Stimulated activated effector memory CD8-positive, alpha-beta T cell treated with anti-CD3 and anti-CD28 coated beads, Interleukin-12 subunit alpha, Interleukin-12 subunit beta, amount 100 ng/mL, for 72 hours (primary cell): ENCODE measurements around the gene CTTNBP2.

Source experiments
- ATAC-seq: fragments of 150-1000 bp; cut with Tn5 transposase; 2 replicates; pipeline ENCODE4 v1.10.0; 2021
- DNase-seq, 2 donors: peaks; one replicate each; pipeline ENCODE4 v3.0.0; 2021 to 2022; ENCODE audit warnings: low spot score in 2 of 2
- H3K27ac Mint-ChIP-seq: one replicate; pipeline ENCODE4 v1.8.0; 2022; ENCODE audit warnings: mild to moderate bottlenecking, mixed read lengths
- H3K36me3 Mint-ChIP-seq: one replicate; pipeline ENCODE4 v1.8.0; 2022; ENCODE audit warnings: mild to moderate bottlenecking, mixed read lengths
- H3K4me1 Mint-ChIP-seq: one replicate; pipeline ENCODE4 v1.8.0; 2022; ENCODE audit warnings: mixed read lengths
- H3K4me3 Mint-ChIP-seq: one replicate; pipeline ENCODE4 v1.8.0; 2022; ENCODE audit warnings: mild to moderate bottlenecking, mixed read lengths
- H3K9me3 Mint-ChIP-seq: one replicate; pipeline ENCODE4 v1.8.0; 2022; ENCODE audit warnings: mixed read lengths

The CTTNBP2 gene

GRCh38 chr7:117790731-117791130 lies 82.5 kb downstream of the CTTNBP2 start:
- DNase-seq, result no peak
- ATAC-seq, result no peak
- Mint-ChIP-seq H3K27ac (no peak overlapping the region), H3K4me1 (peaks cover 6% of the 10 kb centered on the region), H3K9me3 (peaks cover 8% of the 10 kb centered on the region), H3K4me3 (no peak overlapping the region), H3K36me3 (no peaks in the 10 kb centered on the region)

DNA sequence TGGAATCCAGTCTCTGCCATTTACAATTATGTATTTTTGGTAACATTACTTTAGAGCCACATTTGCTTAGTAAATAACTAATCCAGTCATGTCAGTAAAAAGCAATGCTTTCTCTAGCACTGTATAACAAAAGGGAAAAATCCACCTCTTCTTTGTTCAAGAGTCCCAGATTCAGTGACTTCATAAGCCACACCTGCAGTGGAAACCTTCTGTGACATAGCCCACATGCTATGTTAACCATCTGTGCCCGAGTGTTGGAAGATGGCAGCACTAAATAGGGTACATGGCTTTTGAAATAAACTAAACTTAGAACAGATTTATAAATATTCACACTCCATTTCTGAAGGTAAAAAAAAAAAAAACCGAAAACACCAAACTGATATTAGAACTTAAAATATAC lies 83.0 kb downstream of the CTTNBP2 start:
- no peak overlapping the region for H3K4me3 Mint-ChIP-seq
- peaks cover 6% of the 10 kb centered on the region for H3K4me1 Mint-ChIP-seq
- no peak for DNase-seq
- peaks cover 8% of the 10 kb centered on the region for H3K9me3 Mint-ChIP-seq
- no peak for ATAC-seq
- no peaks in the 10 kb centered on the region for H3K36me3 Mint-ChIP-seq
- H3K27ac Mint-ChIP-seq, result no peak overlapping the region

GRCh38 chr7:117785431-117785830 lies 87.8 kb downstream of the CTTNBP2 start:
- Mint-ChIP-seq H3K4me3 (no peak overlapping the region), H3K9me3 (no peaks in the 10 kb centered on the region), H3K4me1 (no peaks in the 10 kb centered on the region), H3K27ac (no peak overlapping the region), H3K36me3 (no peaks in the 10 kb centered on the region)
- ATAC-seq (no peak), DNase-seq (no peak)

GRCh38 chr7:117784315-117784714 lies 88.9 kb downstream of the CTTNBP2 start:
- DNase-seq (no peak), ATAC-seq (no peak)
- H3K36me3 Mint-ChIP-seq, result no peaks in the 10 kb centered on the region
- H3K9me3 Mint-ChIP-seq, result no peaks in the 10 kb centered on the region
- H3K4me1 Mint-ChIP-seq, result no peaks in the 10 kb centered on the region
- no peak overlapping the region for H3K27ac Mint-ChIP-seq
- no peak overlapping the region for H3K4me3 Mint-ChIP-seq

- H3K36me3 Mint-ChIP-seq, result no peaks in the 10 kb centered on the region
- H3K9me3 Mint-ChIP-seq, result no peaks in the 10 kb centered on the region
- ATAC-seq (no peak), DNase-seq (no peak)
- H3K4me3 Mint-ChIP-seq, result no peak overlapping the region
- no peaks in the 10 kb centered on the region for H3K4me1 Mint-ChIP-seq
- no peak overlapping the region for H3K27ac Mint-ChIP-seq
Observed at GRCh38 chr7:117782761-117783160, 90.5 kb downstream of the CTTNBP2 start.

GRCh38 chr7:117781707-117782106 lies 91.5 kb downstream of the CTTNBP2 start:
- ATAC-seq (no peak), DNase-seq (no peak)
- no peak overlapping the region for H3K27ac Mint-ChIP-seq
- no peaks in the 10 kb centered on the region for H3K4me1 Mint-ChIP-seq
- no peaks in the 10 kb centered on the region for H3K36me3 Mint-ChIP-seq
- H3K9me3 Mint-ChIP-seq, result no peaks in the 10 kb centered on the region
- H3K4me3 Mint-ChIP-seq, result no peak overlapping the region

- DNase-seq, result no peak
- Mint-ChIP-seq H3K4me1 (no peaks in the 10 kb centered on the region), H3K9me3 (no peaks in the 10 kb centered on the region), H3K36me3 (no peaks in the 10 kb centered on the region), H3K27ac (no peak overlapping the region), H3K4me3 (no peak overlapping the region)
- no peak for ATAC-seq
Observed at GRCh38 chr7:117780832-117781231, 92.4 kb downstream of the CTTNBP2 start.

- no peak for ATAC-seq
- Mint-ChIP-seq H3K9me3 (no peaks in the 10 kb centered on the region), H3K27ac (no peak overlapping the region), H3K36me3 (no peaks in the 10 kb centered on the region), H3K4me3 (no peak overlapping the region), H3K4me1 (no peaks in the 10 kb centered on the region)
- no peak for DNase-seq
Observed at GRCh38 chr7:117777335-117778142, 95.7 kb downstream of the CTTNBP2 start.

GRCh38 chr7:117776224-117776623 lies 97.0 kb downstream of the CTTNBP2 start:
- Mint-ChIP-seq H3K9me3 (no peaks in the 10 kb centered on the region), H3K36me3 (no peaks in the 10 kb centered on the region), H3K27ac (no peak overlapping the region), H3K4me3 (no peak overlapping the region), H3K4me1 (no peaks in the 10 kb centered on the region)
- ATAC-seq (no peak), DNase-seq (no peak)

- DNase-seq (no peak), ATAC-seq (no peak)
- Mint-ChIP-seq H3K4me3 (no peak overlapping the region), H3K27ac (no peak overlapping the region), H3K9me3 (no peaks in the 10 kb centered on the region), H3K4me1 (no peaks in the 10 kb centered on the region), H3K36me3 (no peaks in the 10 kb centered on the region)
Observed at GRCh38 chr7:117775801-117776200, 97.4 kb downstream of the CTTNBP2 start.

GRCh38 chr7:117774943-117775342 lies 98.3 kb downstream of the CTTNBP2 start:
- Mint-ChIP-seq H3K4me1 (no peaks in the 10 kb centered on the region), H3K36me3 (no peaks in the 10 kb centered on the region), H3K4me3 (no peak overlapping the region), H3K27ac (no peak overlapping the region), H3K9me3 (no peaks in the 10 kb centered on the region)
- ATAC-seq (no peak), DNase-seq (no peak)

DNA sequence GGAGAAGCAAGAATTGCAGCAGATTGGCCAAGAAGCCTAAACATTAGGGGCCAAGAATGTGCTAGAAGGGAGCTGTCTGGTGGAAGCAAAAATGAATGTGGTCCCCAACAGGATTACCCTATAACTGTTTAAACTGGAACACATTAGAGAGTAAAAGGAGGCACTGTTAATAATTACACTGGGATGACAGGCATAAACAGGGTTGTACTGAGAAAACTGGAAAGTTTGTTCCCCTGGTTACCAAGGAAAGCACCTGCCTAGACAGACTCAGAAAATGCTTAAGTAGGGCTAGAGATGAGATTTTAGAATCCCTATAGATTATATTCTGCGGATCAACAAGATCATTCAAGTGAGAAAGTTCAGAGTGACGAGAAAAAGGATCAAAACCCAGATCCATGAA lies 100.8 kb downstream of the CTTNBP2 start:
- ATAC-seq (no peak), DNase-seq (no peak)
- H3K4me3 Mint-ChIP-seq, result no peak overlapping the region
- H3K27ac Mint-ChIP-seq, result no peak overlapping the region
- no peaks in the 10 kb centered on the region for H3K36me3 Mint-ChIP-seq
- H3K4me1 Mint-ChIP-seq, result no peaks in the 10 kb centered on the region
- H3K9me3 Mint-ChIP-seq, result no peaks in the 10 kb centered on the region

- Mint-ChIP-seq H3K4me3 (no peak overlapping the region), H3K36me3 (no peaks in the 10 kb centered on the region), H3K27ac (no peak overlapping the region), H3K9me3 (no peaks in the 10 kb centered on the region), H3K4me1 (no peaks in the 10 kb centered on the region)
- ATAC-seq, result no peak
- DNase-seq, result no peak
Observed at GRCh38 chr7:117771756-117772155, 101.5 kb downstream of the CTTNBP2 start.

DNA sequence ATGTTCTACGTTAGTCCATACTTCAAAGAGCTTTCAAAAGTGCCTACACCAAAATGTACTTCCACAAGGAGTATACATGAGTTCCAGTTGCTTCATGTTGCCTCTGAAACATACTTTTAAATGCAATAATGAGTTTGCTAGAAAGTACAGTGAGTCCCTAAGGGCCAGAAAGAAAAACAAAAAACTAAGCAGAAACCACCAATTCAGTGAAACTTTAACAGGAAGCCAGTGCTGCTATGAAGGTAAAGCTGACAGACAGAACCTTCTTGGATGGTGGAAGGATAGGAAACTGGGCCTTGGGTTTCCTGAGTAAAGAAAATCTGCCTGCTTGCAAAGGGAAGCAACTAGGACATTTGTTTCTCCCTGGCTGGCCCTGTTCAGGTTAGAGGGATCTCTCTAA lies 104.2 kb downstream of the CTTNBP2 start:
- no peak overlapping the region for H3K4me3 Mint-ChIP-seq
- DNase-seq (no peak), ATAC-seq (no peak)
- H3K4me1 Mint-ChIP-seq, result no peaks in the 10 kb centered on the region
- H3K36me3 Mint-ChIP-seq, result no peaks in the 10 kb centered on the region
- no peak overlapping the region for H3K27ac Mint-ChIP-seq
- H3K9me3 Mint-ChIP-seq, result peaks cover 2% of the 10 kb centered on the region

GRCh38 chr7:117767951-117768350 lies 105.3 kb downstream of the CTTNBP2 start:
- Mint-ChIP-seq H3K9me3 (peaks cover 3% of the 10 kb centered on the region), H3K4me1 (no peaks in the 10 kb centered on the region), H3K27ac (no peak overlapping the region), H3K36me3 (no peaks in the 10 kb centered on the region), H3K4me3 (no peak overlapping the region)
- DNase-seq, result no peak
- ATAC-seq, result no peak

- H3K36me3 Mint-ChIP-seq, result no peaks in the 10 kb centered on the region
- ATAC-seq (no peak), DNase-seq (no peak)
- H3K4me3 Mint-ChIP-seq, result no peak overlapping the region
- peaks cover 5% of the 10 kb centered on the region for H3K9me3 Mint-ChIP-seq
- no peaks in the 10 kb centered on the region for H3K4me1 Mint-ChIP-seq
- no peak overlapping the region for H3K27ac Mint-ChIP-seq
Observed at GRCh38 chr7:117766913-117767312, 106.3 kb downstream of the CTTNBP2 start.

DNA sequence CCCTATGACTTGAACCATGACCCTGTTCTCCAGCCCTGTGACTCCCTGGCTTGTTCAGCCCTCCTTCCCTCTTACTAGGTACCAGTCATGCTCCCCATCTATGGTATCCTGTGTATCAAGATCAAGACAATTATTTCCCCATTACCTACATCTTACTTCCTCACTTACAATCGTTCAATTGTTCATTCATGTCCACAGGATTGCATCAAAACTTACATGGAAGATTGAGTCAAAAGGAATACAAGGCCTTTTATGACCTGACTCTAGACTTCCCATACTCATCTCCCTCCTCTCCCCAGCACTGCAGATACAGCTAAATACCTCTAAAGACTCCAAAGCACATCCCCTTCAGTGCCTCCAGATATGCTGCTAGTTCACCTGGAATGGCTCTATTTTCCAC lies 109.2 kb downstream of the CTTNBP2 start:
- Mint-ChIP-seq H3K4me3 (no peak overlapping the region), H3K36me3 (no peaks in the 10 kb centered on the region), H3K27ac (no peak overlapping the region), H3K9me3 (peaks cover 6% of the 10 kb centered on the region), H3K4me1 (no peaks in the 10 kb centered on the region)
- DNase-seq (no peak), ATAC-seq (no peak)
